ENCODE data around the gene LRRIQ3.
"Not testable (repeated sequence)": the region's sequence is repeated elsewhere in the genome, so short reads cannot be mapped to it uniquely, and the experiment has no call there.

LRRIQ3 gene

GRCh38 chr1:74195339-74195738 lies 2.6 kb downstream of the LRRIQ3 start:
- in situ Hi-C loops (cut with MboI; ENCODE audit: low sequenced_read_pairs, unreplicated experiment): no loop called here
- no peak for TF ChIP-seq CTCF (IDR thresholded peaks at IDR 0.05; ENCODE audit: borderline replicate concordance, control extremely low read depth, extremely low read depth, insufficient read depth, missing control alignments)
- DNase-seq (ENCODE audit: low spot score): no peak

- in situ Hi-C loops (cut with MboI; ENCODE audit: low sequenced_read_pairs, unreplicated experiment): no loop called here
- no peak for DNase-seq (ENCODE audit: low spot score)
- TF ChIP-seq CTCF (IDR thresholded peaks at IDR 0.05; ENCODE audit: borderline replicate concordance, control extremely low read depth, extremely low read depth, insufficient read depth, missing control alignments): no peak
These were observed 4.1 kb downstream of the LRRIQ3 start for GRCh38 chr1:74193908-74194307.

GRCh38 chr1:74180490-74180889 lies 17.5 kb downstream of the LRRIQ3 start:
- in situ Hi-C loops (cut with MboI; ENCODE audit: low sequenced_read_pairs, unreplicated experiment): no loop called here
- no peak for TF ChIP-seq CTCF (IDR thresholded peaks at IDR 0.05; ENCODE audit: borderline replicate concordance, control extremely low read depth, extremely low read depth, insufficient read depth, missing control alignments)
- no peak for DNase-seq (ENCODE audit: low spot score)

- in situ Hi-C loops (cut with MboI; ENCODE audit: low sequenced_read_pairs, unreplicated experiment): not testable (repeated sequence)
These were observed 23.6 kb downstream of the LRRIQ3 start for GRCh38 chr1:74174423-74174822.

GRCh38 chr1:74162333-74162732 lies 35.6 kb downstream of the LRRIQ3 start:
- DNase-seq (ENCODE audit: low spot score): no peak
- in situ Hi-C loops (cut with MboI; ENCODE audit: low sequenced_read_pairs, unreplicated experiment): no loop called here
- no peak for TF ChIP-seq CTCF (IDR thresholded peaks at IDR 0.05; ENCODE audit: borderline replicate concordance, control extremely low read depth, extremely low read depth, insufficient read depth, missing control alignments)

More at GRCh38 chr1:74174423-74174822, 23.6 kb downstream of the LRRIQ3 start:
- DNase-seq (ENCODE audit: low spot score): not testable (repeated sequence)

GRCh38 chr1:74161497-74161896 lies 36.5 kb downstream of the LRRIQ3 start:
- in situ Hi-C loops (cut with MboI; ENCODE audit: low sequenced_read_pairs, unreplicated experiment): no loop called here
- TF ChIP-seq CTCF (IDR thresholded peaks at IDR 0.05; ENCODE audit: borderline replicate concordance, control extremely low read depth, extremely low read depth, insufficient read depth, missing control alignments): no peak
- DNase-seq (ENCODE audit: low spot score): no peak

GRCh38 chr1:74160046-74160445 lies 37.9 kb downstream of the LRRIQ3 start:
- no peak for TF ChIP-seq CTCF (IDR thresholded peaks at IDR 0.05; ENCODE audit: borderline replicate concordance, control extremely low read depth, extremely low read depth, insufficient read depth, missing control alignments)
- in situ Hi-C loops (cut with MboI; ENCODE audit: low sequenced_read_pairs, unreplicated experiment): no loop called here
- no peak for DNase-seq (ENCODE audit: low spot score)
